GM23338 (cell line): Measurements from ENCODE around the gene FHIT. TPM values are rescaled to one million over a fixed set of nuclear protein-coding genes. Genes with fewer than 3 reads are reported as not detected.
"Not testable (repeated sequence)": the region's sequence is repeated elsewhere in the genome, so short reads cannot be mapped to it uniquely, and the experiment has no call there.

Source experiments
- ATAC-seq: fragments of 200-7000 bp; cut with Tn5 transposase; 3 replicates; pipeline ENCODE4 v1.9.1; 2020
- DNase-seq: peaks from one replicate; pipeline ENCODE4 v3.0.0-alpha.2; 2015; ENCODE audit warnings: low spot score
- H2AFZ ChIP-seq: fragments of 200-600 bp; sonication (generic); 2 replicates; pipeline ENCODE4 v1.8.0; 2016; ENCODE audit warnings: antibody characterized with exemption, mild to moderate bottlenecking, moderate library complexity
- H3F3A ChIP-seq: fragments of 200-600 bp; sonication (generic); replicated peaks from 2 replicates; pipeline ENCODE4 v1.8.0; 2017; ENCODE audit warnings: antibody characterized with exemption, mixed run types, low read depth
- H3K27ac ChIP-seq: fragments of 200-600 bp; sonication (generic); 2 replicates; pipeline ENCODE4 v1.6.1; 2016; ENCODE audit warnings: low read depth
- H3K27me3 ChIP-seq: fragments of 200-600 bp; sonication (generic); 2 replicates; pipeline ENCODE4 v1.8.0; 2016; ENCODE audit warnings: mild to moderate bottlenecking, mixed run types, moderate library complexity; ENCODE audit not compliant: insufficient read depth
- H3K36me3 ChIP-seq: fragments of 200-600 bp; sonication (generic); 2 replicates; pipeline ENCODE4 v1.8.0; 2016; ENCODE audit warnings: mild to moderate bottlenecking; ENCODE audit not compliant: insufficient read depth
- H3K4me1 ChIP-seq: fragments of 200-600 bp; sonication (generic); 2 replicates; pipeline ENCODE4 v1.8.0; 2016; ENCODE audit warnings: mild to moderate bottlenecking, moderate library complexity; ENCODE audit not compliant: insufficient read depth
- H3K4me2 ChIP-seq: fragments of 200-600 bp; sonication (generic); 2 replicates; pipeline ENCODE4 v1.7.1; 2017; ENCODE audit warnings: mixed run types
- H3K4me3 ChIP-seq: fragments of 200-600 bp; sonication (generic); 2 replicates; pipeline ENCODE4 v1.6.1; 2016; ENCODE audit warnings: mixed run types
- H3K79me2 ChIP-seq: fragments of 200-600 bp; sonication (generic); replicated peaks from 2 replicates; pipeline ENCODE4 v1.8.0; 2017; ENCODE audit warnings: mild to moderate bottlenecking; ENCODE audit not compliant: insufficient read depth
- H3K9me2 ChIP-seq: fragments of 200-600 bp; sonication (generic); 2 replicates; pipeline ENCODE4 v1.8.0; 2017; ENCODE audit not compliant: insufficient read depth
- H4K20me1 ChIP-seq: fragments of 200-600 bp; sonication (generic); replicated peaks from 2 replicates; pipeline ENCODE4 v1.8.0; 2017; ENCODE audit warnings: mild to moderate bottlenecking; ENCODE audit not compliant: insufficient read depth
- H3K27ac Mint-ChIP-seq: 2 replicates; pipeline ENCODE4 v1.8.0; 2020; ENCODE audit warnings: inconsistent platforms, mild to moderate bottlenecking, moderate library complexity, mixed read lengths
- H3K27me3 Mint-ChIP-seq: 3 replicates; pipeline ENCODE4 v1.8.0; 2022; ENCODE audit warnings: low read depth, mild to moderate bottlenecking, moderate library complexity, mixed read lengths, inconsistent platforms; ENCODE audit not compliant: insufficient read depth, poor library complexity
- H3K36me3 Mint-ChIP-seq: 3 replicates; pipeline ENCODE4 v1.8.0; 2021; ENCODE audit warnings: low read depth, mild to moderate bottlenecking, inconsistent platforms, moderate library complexity, mixed read lengths
- H3K4me1 Mint-ChIP-seq: 3 replicates; pipeline ENCODE4 v1.8.0; 2020; ENCODE audit warnings: mild to moderate bottlenecking, inconsistent platforms, mixed read lengths
- H3K4me3 Mint-ChIP-seq: 3 replicates; pipeline ENCODE4 v1.8.0; 2021; ENCODE audit warnings: moderate library complexity, mild to moderate bottlenecking, inconsistent platforms, mixed read lengths
- H3K9me3 Mint-ChIP-seq: 3 replicates; pipeline ENCODE4 v1.8.0; 2020; ENCODE audit warnings: moderate library complexity, mild to moderate bottlenecking, inconsistent platforms, mixed read lengths
- CREB1 ChIP-seq: fragments of 250-450 bp; sonication (Bioruptor Pico); IDR thresholded peaks from 2 replicates; pipeline ENCODE4 v1.5.0; 2020; ENCODE audit warnings: low read depth, mild to moderate bottlenecking, moderate library complexity
- ETS1 ChIP-seq: IDR thresholded peaks from 2 replicates; pipeline ENCODE4 v1.6.1; 2016; ENCODE audit warnings: antibody characterized with exemption
- EZH2phosphoT487 ChIP-seq: fragments of 200-600 bp; sonication (generic); IDR thresholded peaks from one replicate; pipeline ENCODE4 v1.8.1; 2018; ENCODE audit warnings: antibody characterized with exemption; ENCODE audit not compliant: unreplicated experiment
- NANOG ChIP-seq: IDR thresholded peaks from 2 replicates; pipeline ENCODE4 v1.6.1; 2016; ENCODE audit warnings: antibody characterized with exemption, borderline replicate concordance
- POLR2AphosphoS5 ChIP-seq: IDR thresholded peaks from 2 replicates; pipeline ENCODE4 v1.6.1; 2016; ENCODE audit warnings: antibody characterized with exemption, low read depth
- STAT1 ChIP-seq: IDR thresholded peaks from one replicate; pipeline ENCODE4 v1.6.1; 2016; ENCODE audit warnings: antibody characterized with exemption; ENCODE audit not compliant: unreplicated experiment
- ZNF462 ChIP-seq: fragments of 250-450 bp; sonication (Bioruptor Pico); IDR thresholded peaks from 2 replicates; pipeline ENCODE4 v1.5.0; 2020; ENCODE audit warnings: mild to moderate bottlenecking, moderate library complexity
- polyA plus RNA-seq: library from polyadenylated mRNA; unstranded; fragments of >200 nt; fragmentation: Nextera tagmentation; extraction: Ambion mirVana; gene quantifications from 2 replicates; pipeline ENCODE4 v1.2.1, GENCODE V29; 2016
- total RNA-seq: library from RNA; depleted of rRNA; stranded (reverse); fragments of >200 nt; shearing (Covaris generic); gene quantifications from 2 replicates; pipeline ENCODE4 v1.2.3, GENCODE V29; 2014

Gene FHIT
- total and polyA plus RNA-seq, 2 experiments from 2014 or later = 3.0 to 8.3 TPM

- no peak overlapping the region for H3K4me3 ChIP-seq
- no peak for TF ChIP-seq EZH2phosphoT487
- TF ChIP-seq STAT1 = no peak
- no peak for TF ChIP-seq ZNF462 (CRISPR knock-in tag)
- no peak for TF ChIP-seq CREB1 (CRISPR knock-in tag)
- no peak for ATAC-seq
These were observed 222.1 kb downstream of the FHIT start for GRCh38 chr3:61029194-61029593.

GRCh38 chr3:61018807-61019206 lies 232.4 kb downstream of the FHIT start:
- Mint-ChIP-seq H3K27me3 (no peaks in the 10 kb centered on the region), H3K9me3 (peaks cover 19% of the 10 kb centered on the region), H3K27ac (no peak overlapping the region), H3K4me1 (peaks cover 4% of the 10 kb centered on the region), H3K4me3 (no peak overlapping the region), H3K36me3 (peaks cover 20% of the 10 kb centered on the region)
- no peak overlapping the region for H3K4me3 ChIP-seq
- H2AFZ ChIP-seq = no peak overlapping the region
- H4K20me1 ChIP-seq = no peaks in the 10 kb centered on the region
- H3K36me3 ChIP-seq = no peaks in the 10 kb centered on the region
- H3K27me3 ChIP-seq = no peaks in the 10 kb centered on the region
- H3K9me2 ChIP-seq = no peaks in the 10 kb centered on the region
- H3F3A ChIP-seq = no peaks in the 10 kb centered on the region
- H3K4me1 ChIP-seq = no peaks in the 10 kb centered on the region
- TF ChIP-seq EZH2phosphoT487 (no peak), POLR2AphosphoS5 (no peak), ETS1 (no peak), NANOG (no peak)
- no peaks in the 10 kb centered on the region for H3K79me2 ChIP-seq
- ATAC-seq = no peak
- DNase-seq = no peak
- H3K4me2 ChIP-seq = no peak overlapping the region
- no peak overlapping the region for H3K27ac ChIP-seq

More at GRCh38 chr3:61029194-61029593, 222.1 kb downstream of the FHIT start:
- H3K27me3 ChIP-seq = no peaks in the 10 kb centered on the region
- H3K9me3 Mint-ChIP-seq = peaks cover 6% of the 10 kb centered on the region; the same call in 1 of the 3 replicates
- H3F3A ChIP-seq = no peaks in the 10 kb centered on the region
- DNase-seq = no peak
- H3K9me2 ChIP-seq = peaks cover 11% of the 10 kb centered on the region; the same call in 1 of the 2 replicates
- H3K27me3 Mint-ChIP-seq = no peaks in the 10 kb centered on the region
- H3K4me1 Mint-ChIP-seq = no peaks in the 10 kb centered on the region
- H3K27ac Mint-ChIP-seq = no peak overlapping the region
- no peaks in the 10 kb centered on the region for H3K4me1 ChIP-seq
- H3K36me3 Mint-ChIP-seq = peaks cover 6% of the 10 kb centered on the region; the same call in 2 of the 3 replicates
- H3K79me2 ChIP-seq = no peaks in the 10 kb centered on the region
- no peak overlapping the region for H3K27ac ChIP-seq
- H3K4me3 Mint-ChIP-seq = no peak overlapping the region
- peaks cover 7% of the 10 kb centered on the region for H3K36me3 ChIP-seq
- no peaks in the 10 kb centered on the region for H4K20me1 ChIP-seq
- H2AFZ ChIP-seq = no peak overlapping the region
- H3K4me2 ChIP-seq = no peak overlapping the region

- H2AFZ ChIP-seq, H3K27ac ChIP-seq, ATAC-seq, H3K4me3 ChIP-seq, H3K27me3 ChIP-seq, H4K20me1 ChIP-seq, H3K9me2 ChIP-seq, H3K36me3 ChIP-seq, H3K4me2 ChIP-seq, DNase-seq, H3K79me2 ChIP-seq, H3K4me1 Mint-ChIP-seq, H3K4me1 ChIP-seq, H3F3A ChIP-seq, H3K27me3 Mint-ChIP-seq, H3K4me3 Mint-ChIP-seq, H3K27ac Mint-ChIP-seq: not testable (repeated sequence)
- peaks cover 13% of the 10 kb centered on the region for H3K36me3 Mint-ChIP-seq
- H3K9me3 Mint-ChIP-seq = peaks cover 10% of the 10 kb centered on the region
These were observed 234.2 kb downstream of the FHIT start for GRCh38 chr3:61017028-61017427.
